Heart right ventricle (tissue), 16 donors: Measurements from ENCODE around the gene IFITM1. TPM values are rescaled to one million over a fixed set of nuclear protein-coding genes. Genes with fewer than 3 reads are reported as not detected.
"Not testable (repeated sequence)": the region's sequence is repeated elsewhere in the genome, so short reads cannot be mapped to it uniquely, and the experiment has no call there.

Experiments used
- ATAC-seq, 8 donors: fragments of 200-7000 bp; cut with Tn5 transposase; one replicate each; pipeline ENCODE4 v1.9.1; 2020; ENCODE audit warnings: mild to moderate bottlenecking in 8 of 8, moderate library complexity in 8 of 8, moderate number of reproducible peaks in 1 of 8
- DNase-seq, 2 donors: peaks; one replicate each; pipeline ENCODE4 v3.0.0-alpha.2; 2020
- H3K27ac ChIP-seq, 10 donors: fragments of 200-600 bp; sonication (generic) in 2 of 10; one replicate each; pipeline versions ENCODE4 v1.5.0 to v1.8.0; 2020 to 2022; ENCODE audit warnings: mild to moderate bottlenecking in 3 of 10
- H3K27me3 ChIP-seq, 7 donors: fragments of 200-600 bp; one replicate each; pipeline ENCODE4 v1.8.0; 2021 to 2022; ENCODE audit warnings: mild to moderate bottlenecking in 2 of 7
- H3K36me3 ChIP-seq, 9 donors: fragments of 200-600 bp; sonication (generic) in 1 of 9; one replicate each; pipeline versions ENCODE4 v1.5.0 to v1.8.0; 2020 to 2022; ENCODE audit warnings: mild to moderate bottlenecking in 2 of 9
- H3K4me1 ChIP-seq, 9 donors: fragments of 200-600 bp; sonication (generic) in 1 of 9; one replicate each; pipeline versions ENCODE4 v1.5.0 to v1.8.0; 2020 to 2022; ENCODE audit warnings: mild to moderate bottlenecking in 4 of 9
- H3K4me3 ChIP-seq, 10 donors: fragments of 200-600 bp; sonication (generic) in 2 of 10; one replicate each; pipeline versions ENCODE4 v1.5.0 to v1.8.0; 2020 to 2022; ENCODE audit warnings: mild to moderate bottlenecking in 7 of 10, moderate library complexity in 2 of 10
- H3K9me3 ChIP-seq, 11 donors: fragments of 200-600 bp in 10 of 11; sonication (generic) in 2 of 11; one replicate each; pipeline versions ENCODE4 v1.5.0 to v1.8.0; 2013 to 2022; ENCODE audit warnings: mild to moderate bottlenecking in 2 of 11, control low read depth in 1 of 11, moderate library complexity in 1 of 11
- WGBS, 2 donors: extraction: QIAGEN DNeasy Blood & Tissue Kit; methylation state at CpG; one replicate each; pipeline ENCODE4 v1.1.7; 2013; ENCODE audit warnings: inconsistent platforms in 1 of 2; 5-methylcytosine and 5-hydroxymethylcytosine counted together
- intact Hi-C, 10 donors: fragments of 100-400 bp; cut with DNase I; formaldehyde crosslinking; loops; one replicate each; pipeline versions ENCODE4 v1.11.1 to v1.14.2; 2022
- polyA plus RNA-seq, 2 donors: library from polyadenylated mRNA; stranded (reverse); fragments of 200-250 nt; gene quantifications; one replicate each; pipeline ENCODE4 v1.2.3, GENCODE V29; 2013
- total RNA-seq, 10 donors: library from RNA; stranded (reverse); fragmentation: NEBNext Ultra II Directional in 3 of 10; extraction: Animal tissue kit (Norgen Biotek cat#: 25700) in 3 of 10; gene quantifications; one replicate each; pipeline versions ENCODE4 v1.2.1 to v1.2.4, GENCODE V29; 2021 to 2023
- TF ChIP-seq, protein P1 (sequence below), 9 donors: fragments of 200-600 bp; sonication (generic) in 2 of 9; IDR thresholded peaks; one replicate each; pipeline versions ENCODE4 v1.5.0 to v1.8.0; 2021 to 2022; ENCODE audit warnings: antibody characterized with exemption in 9 of 9, mild to moderate bottlenecking in 5 of 9, moderate library complexity in 1 of 9
- donor health status: Arrhythmogenic right ventricular cardiomyopathy.
- donor health status: ischemic (EF 13 %, LVEDD 7.1; RV severe dilation, severe dysfunction).
- donor health status: healthy with polysubstance abuse.
- donor health status: DM: no; HTN: yes; CAD: no.
- donor health status: DM: no; HTN: no; CAD: no.
- donor health status: ischemic (EF 25% LVEDD 6.9; RV normal size, moderate dysfunction).
- donor health status: ischemic (EF 25% LVEDD 5.7; RV mildly dilated, moderate dysfunction).
- donor health status: healthy.
- donor health status: DM: yes; HTN: yes; CAD: no.
- donor health status: Ischemic cardiomyopathy.
- donor health status: ischemic (EF 35%, LVEDD 5.7; RV mildly dilated, moderate dysfunction).
- donor health status: nonischemic (EF 11% LVEDD 7.7; RV severe dilation, severe dysfunction).
- donor health status: DM: yes; HTN: yes; CAD: no.
- donor health status: PGD.
- donor health status: ischemic (EF 29% LVEDD 5.4; RV normal size, mild dysfunction).
- donor health status: nonischemic (EF 23%, LVEDD 6.1; RV moderate dilation, normal function).

IFITM1 gene
- total and polyA plus RNA-seq, 12 donors: 51.6 to 427 (median 120) TPM

DNA sequence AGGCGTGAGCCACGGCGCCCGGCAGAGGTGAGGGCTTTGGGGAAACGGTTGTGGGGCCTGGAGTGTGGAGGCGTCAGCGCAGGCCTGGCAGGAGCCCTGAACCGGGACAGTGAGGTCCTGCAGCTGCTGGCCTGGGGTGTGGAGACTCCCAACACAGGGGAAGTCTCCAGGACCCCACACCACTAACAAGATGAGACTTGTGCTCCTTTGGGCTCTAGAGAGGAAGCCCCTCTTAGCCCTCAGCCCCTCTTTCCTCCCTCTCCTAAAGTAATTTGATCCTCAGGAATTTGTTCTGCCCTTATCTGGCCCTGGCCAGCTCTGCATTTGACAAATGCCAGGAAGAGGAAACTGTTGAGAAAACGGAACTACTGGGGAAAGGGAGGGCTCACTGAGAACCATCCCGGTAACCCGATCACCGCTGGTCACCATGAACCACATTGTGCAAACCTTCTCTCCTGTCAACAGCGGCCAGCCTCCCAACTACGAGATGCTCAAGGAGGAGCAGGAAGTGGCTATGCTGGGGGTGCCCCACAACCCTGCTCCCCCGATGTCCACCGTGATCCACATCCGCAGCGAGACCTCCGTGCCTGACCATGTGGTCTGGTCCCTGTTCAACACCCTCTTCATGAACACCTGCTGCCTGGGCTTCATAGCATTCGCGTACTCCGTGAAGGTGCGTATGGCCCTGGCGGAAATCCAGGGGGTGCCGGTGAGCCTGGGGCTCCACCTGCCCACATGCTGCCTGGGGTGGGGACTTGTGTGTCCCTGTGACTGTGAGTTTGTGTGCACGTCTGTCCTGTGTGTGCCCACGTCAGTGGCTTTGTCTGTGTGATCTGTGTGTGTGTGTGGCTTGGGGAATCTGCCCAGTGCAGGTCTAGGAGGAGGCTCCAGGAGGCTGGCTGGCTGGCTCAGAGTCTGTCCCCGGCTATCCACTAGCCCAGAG, 5.8 kb upstream of the IFITM1 start, which contains the start of gene IFITM2:
TSS of gene IFITM2 (plus strand) at position 51 of the 943 bp plus-strand sequence. CDS start at position 428, 377 bp downstream.
- ATAC-seq (peak; percentile 56 to 83 (median 74)), DNase-seq (peak; percentile 63 to 81)
- WGBS, 2 donors: 20 to 24% methylated on average over 28 of the region's 28 CpGs
- not testable (repeated sequence) for H3K9me3 ChIP-seq, H3K27me3 ChIP-seq, H3K36me3 ChIP-seq
- Histone ChIP-seq H3K27ac (peak within 1 kb of the TSS; percentile 66 to 97 (median 88)), H3K4me1 (peaks cover 8 to 61% (median 40%) of the 10 kb centered on the region in 9 donors), H3K4me3 (peak within 1 kb of the TSS; percentile 38 to 77 (median 62))
- TF ChIP-seq, protein P1, sequence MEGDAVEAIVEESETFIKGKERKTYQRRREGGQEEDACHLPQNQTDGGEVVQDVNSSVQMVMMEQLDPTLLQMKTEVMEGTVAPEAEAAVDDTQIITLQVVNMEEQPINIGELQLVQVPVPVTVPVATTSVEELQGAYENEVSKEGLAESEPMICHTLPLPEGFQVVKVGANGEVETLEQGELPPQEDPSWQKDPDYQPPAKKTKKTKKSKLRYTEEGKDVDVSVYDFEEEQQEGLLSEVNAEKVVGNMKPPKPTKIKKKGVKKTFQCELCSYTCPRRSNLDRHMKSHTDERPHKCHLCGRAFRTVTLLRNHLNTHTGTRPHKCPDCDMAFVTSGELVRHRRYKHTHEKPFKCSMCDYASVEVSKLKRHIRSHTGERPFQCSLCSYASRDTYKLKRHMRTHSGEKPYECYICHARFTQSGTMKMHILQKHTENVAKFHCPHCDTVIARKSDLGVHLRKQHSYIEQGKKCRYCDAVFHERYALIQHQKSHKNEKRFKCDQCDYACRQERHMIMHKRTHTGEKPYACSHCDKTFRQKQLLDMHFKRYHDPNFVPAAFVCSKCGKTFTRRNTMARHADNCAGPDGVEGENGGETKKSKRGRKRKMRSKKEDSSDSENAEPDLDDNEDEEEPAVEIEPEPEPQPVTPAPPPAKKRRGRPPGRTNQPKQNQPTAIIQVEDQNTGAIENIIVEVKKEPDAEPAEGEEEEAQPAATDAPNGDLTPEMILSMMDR (IDR thresholded peaks at IDR 0.05): peak in 3 of 9 donors; percentile 12 to 44 (median 17)
- intact Hi-C loops: loop anchor here in 4 of 10 donors (2.0 to 10.0 kb wide), 4 partner anchors 47 to 71 kb away; partner anchors contain the start of genes PSMD13 (in 1 of the 4) and SIRT3 (in 1 of the 4)

DNA sequence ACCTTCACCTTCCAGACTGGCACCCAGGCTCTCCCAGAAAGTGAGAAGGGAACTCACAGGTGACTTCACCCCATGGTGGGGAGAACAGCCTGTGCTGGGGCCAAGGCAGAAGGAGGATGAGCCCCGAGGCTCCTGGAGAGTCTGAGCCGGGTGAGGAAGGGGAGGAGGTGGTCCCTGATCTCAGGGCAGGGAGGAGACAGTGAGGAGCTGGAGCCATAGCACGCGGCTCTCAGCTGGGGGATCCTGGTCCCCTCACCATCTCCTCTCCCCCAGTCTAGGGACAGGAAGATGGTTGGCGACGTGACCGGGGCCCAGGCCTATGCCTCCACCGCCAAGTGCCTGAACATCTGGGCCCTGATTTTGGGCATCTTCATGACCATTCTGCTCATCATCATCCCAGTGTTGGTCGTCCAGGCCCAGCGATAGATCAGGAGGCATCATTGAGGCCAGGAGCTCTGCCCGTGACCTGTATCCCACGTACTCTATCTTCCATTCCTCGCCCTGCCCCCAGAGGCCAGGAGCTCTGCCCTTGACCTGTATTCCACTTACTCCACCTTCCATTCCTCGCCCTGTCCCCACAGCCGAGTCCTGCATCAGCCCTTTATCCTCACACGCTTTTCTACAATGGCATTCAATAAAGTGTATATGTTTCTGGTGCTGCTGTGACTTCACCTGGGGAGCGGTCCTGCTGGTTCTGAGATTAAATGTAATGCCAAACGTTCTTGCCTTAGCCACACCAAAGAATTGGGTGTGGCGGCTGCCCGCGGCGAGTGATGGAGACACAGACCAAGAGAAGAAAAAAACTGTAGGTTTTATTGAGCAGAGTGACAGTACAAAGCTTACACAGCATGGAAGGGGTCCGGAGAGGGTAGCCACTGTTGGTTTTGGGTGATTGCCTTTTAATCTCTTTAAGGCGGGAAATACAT, 4.8 kb upstream of the IFITM1 start:
- Histone ChIP-seq H3K4me3 (peak overlapping the region; percentile 35 to 77 (median 62)), H3K4me1 (peaks cover 15 to 68% (median 46%) of the 10 kb centered on the region in 9 donors), H3K27ac (peak overlapping the region; percentile 34 to 97 (median 88))
- ATAC-seq (peak in 3 of 8 donors; percentile 1), DNase-seq (peak in 1 of 2 donors; percentile 11)
- intact Hi-C loops: loop anchor here in 4 of 10 donors (2.0 to 10.0 kb wide), 4 partner anchors 46 to 72 kb away; partner anchors contain the start of genes PSMD13 (in 1 of the 4) and SIRT3 (in 1 of the 4)
- H3K27me3 ChIP-seq, H3K36me3 ChIP-seq, H3K9me3 ChIP-seq: not testable (repeated sequence)
- 41 to 51% methylated on average over 21 to 22 of the region's 24 CpGs for WGBS, 2 donors

DNA sequence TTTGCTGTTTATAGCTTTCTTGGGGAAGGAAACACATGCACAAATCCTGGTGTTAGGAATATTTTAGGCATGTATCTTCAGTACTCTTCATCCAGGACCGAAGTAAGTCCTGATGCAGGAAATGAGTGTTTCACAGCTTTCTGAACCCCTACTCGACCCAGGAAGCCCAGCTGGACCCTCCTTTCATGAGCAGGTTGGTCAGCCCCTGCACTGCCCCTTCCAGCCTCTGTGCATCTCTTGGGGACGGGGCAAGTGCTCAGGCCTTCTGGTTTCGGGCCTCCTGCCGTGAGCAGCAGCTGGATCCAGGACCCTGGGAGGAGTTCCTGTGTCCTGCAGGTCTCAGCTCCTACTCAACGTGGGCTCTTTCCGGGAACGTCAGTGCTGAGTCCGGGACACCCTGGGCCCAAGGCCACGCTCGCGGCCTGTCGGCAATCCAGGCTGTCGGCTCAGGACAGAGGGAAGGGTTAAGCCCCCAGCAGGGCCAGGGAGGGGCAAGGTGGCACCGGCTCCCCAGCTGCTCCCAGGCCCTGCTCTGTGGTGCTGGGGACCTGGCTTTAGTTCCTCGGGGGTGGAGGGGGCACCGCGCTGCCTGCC, 3.8 kb upstream of the IFITM1 start:
- intact Hi-C loops: loop anchor here in 5 of 10 donors (2.0 to 10.0 kb wide), 5 partner anchors 45 to 73 kb away; partner anchors contain the start of genes PSMD13 (in 1 of the 5) and SIRT3 (in 1 of the 5)

DNA sequence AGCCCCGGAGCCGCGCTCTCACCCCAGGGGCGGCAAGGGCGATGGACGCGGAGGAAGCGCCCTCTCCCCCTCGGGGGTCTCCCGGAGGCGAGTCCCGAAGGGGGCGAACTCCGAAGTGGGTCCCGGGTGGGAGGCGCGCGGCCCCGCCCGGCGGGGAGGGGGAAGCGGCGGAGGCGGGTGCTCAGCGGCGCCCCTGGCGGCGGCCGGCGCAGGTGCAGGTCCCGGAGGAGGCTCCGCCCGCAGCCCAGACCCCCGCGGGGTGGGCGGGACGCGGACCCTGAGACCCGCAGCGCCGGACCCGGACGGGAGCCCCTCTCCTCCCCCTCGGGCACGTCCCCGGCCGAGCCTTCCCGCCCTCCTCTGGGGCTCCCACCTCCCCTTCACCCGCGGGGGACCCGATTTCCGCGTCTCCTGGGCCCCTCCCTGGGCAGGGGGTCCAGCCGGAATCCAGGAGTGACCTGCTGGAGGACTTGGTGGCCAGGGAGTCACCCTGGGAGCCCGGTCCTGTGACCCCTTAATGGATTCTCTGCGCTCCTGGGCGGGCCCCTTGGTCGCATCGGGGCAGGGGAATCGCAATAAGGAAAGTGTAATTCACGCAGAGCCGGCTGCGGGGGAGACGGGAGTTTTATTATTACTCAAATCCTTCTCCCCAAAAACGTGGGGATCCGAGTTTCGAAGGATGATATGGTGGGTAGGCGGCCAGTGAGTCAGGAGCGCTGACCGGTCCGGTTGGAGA, 2.7 kb upstream of the IFITM1 start:
- Histone ChIP-seq H3K27me3 (peaks cover 0 to 20% (median 7%) of the 10 kb centered on the region in 7 donors), H3K4me1 (peaks cover 13 to 60% (median 37%) of the 10 kb centered on the region in 9 donors), H3K27ac (peak overlapping the region; percentile 86 to 99 (median 94)), H3K4me3 (peak overlapping the region in 9 of 10 donors; percentile 23 to 85 (median 50)), H3K36me3 (peaks cover 0 to 22% (median 0%) of the 10 kb centered on the region in 9 donors)
- H3K9me3 ChIP-seq: not testable (repeated sequence)
- DNase-seq: peak in 1 of 2 donors; percentile 22
- 0 to 3% methylated on average over 7 of the region's 71 CpGs for WGBS, 2 donors
- intact Hi-C loops: loop anchor here in 1 of 10 donors (10.0 kb wide), 1 partner anchor 56 kb away; no protein-coding TSS in a partner anchor
- ATAC-seq: peak; percentile 24 to 68 (median 55)

More for the DNA sequence above, 3.8 kb upstream of the IFITM1 start:
- peak in 1 of 2 donors; percentile 7 for DNase-seq
- not testable (repeated sequence) for H3K9me3 ChIP-seq, H3K27me3 ChIP-seq
- H3K36me3 ChIP-seq: peaks cover 0 to 11% (median 0%) of the 10 kb centered on the region in 9 donors
- peak overlapping the region; percentile 34 to 97 (median 88) for H3K27ac ChIP-seq
- peak in 7 of 8 donors; percentile 0 to 17 (median 7) for ATAC-seq
- H3K4me3 ChIP-seq: peak overlapping the region; percentile 35 to 77 (median 62)
- H3K4me1 ChIP-seq: peaks cover 15 to 60% (median 44%) of the 10 kb centered on the region in 9 donors
- WGBS, 2 donors: 26% methylated on average over 5 of the region's 18 CpGs
